GM23338 (cell line): ENCODE measurements around the gene KIF15. TPM values are rescaled to one million over a fixed set of nuclear protein-coding genes. Genes with fewer than 3 reads are reported as not detected.

Source experiments
- CREB1 ChIP-seq: fragments of 250-450 bp; sonication (Bioruptor Pico); IDR thresholded peaks from 2 replicates; pipeline ENCODE4 v1.5.0; 2020; ENCODE audit warnings: low read depth, mild to moderate bottlenecking, moderate library complexity
- EZH2 ChIP-seq: fragments of 200-600 bp; sonication (generic); IDR thresholded peaks from one replicate; pipeline ENCODE4 v1.8.0; 2017; ENCODE audit warnings: antibody characterized with exemption, mild to moderate bottlenecking, low read depth; ENCODE audit not compliant: unreplicated experiment
- EZH2phosphoT487 ChIP-seq: fragments of 200-600 bp; sonication (generic); IDR thresholded peaks from one replicate; pipeline ENCODE4 v1.8.1; 2018; ENCODE audit warnings: antibody characterized with exemption; ENCODE audit not compliant: unreplicated experiment
- JUNB ChIP-seq: IDR thresholded peaks from one replicate; pipeline ENCODE4 v1.6.1; 2016; ENCODE audit warnings: antibody characterized with exemption; ENCODE audit not compliant: unreplicated experiment
- POLR2AphosphoS5 ChIP-seq: IDR thresholded peaks from 2 replicates; pipeline ENCODE4 v1.6.1; 2016; ENCODE audit warnings: antibody characterized with exemption, low read depth
- STAT1 ChIP-seq: IDR thresholded peaks from one replicate; pipeline ENCODE4 v1.6.1; 2016; ENCODE audit warnings: antibody characterized with exemption; ENCODE audit not compliant: unreplicated experiment
- ZNF114 ChIP-seq: fragments of 250-450 bp; sonication (Bioruptor Pico); IDR thresholded peaks from 2 replicates; pipeline ENCODE4 v1.5.0; 2020; ENCODE audit warnings: mild to moderate bottlenecking, moderate library complexity
- ZNF331 ChIP-seq: fragments of 250-450 bp; sonication (Bioruptor Pico); IDR thresholded peaks from 2 replicates; pipeline ENCODE4 v1.5.0; 2020; ENCODE audit warnings: low read depth, mild to moderate bottlenecking, moderate library complexity
- polyA plus RNA-seq: library from polyadenylated mRNA; unstranded; fragments of >200 nt; fragmentation: Nextera tagmentation; extraction: Ambion mirVana; gene quantifications from 2 replicates; pipeline ENCODE4 v1.2.1, GENCODE V29; 2016
- total RNA-seq: library from RNA; depleted of rRNA; stranded (reverse); fragments of >200 nt; shearing (Covaris generic); gene quantifications from 2 replicates; pipeline ENCODE4 v1.2.3, GENCODE V29; 2014
- TF ChIP-seq, protein P1 (sequence below): fragments of 250-450 bp; sonication (Bioruptor Pico); IDR thresholded peaks from 2 replicates; pipeline ENCODE4 v1.5.0; 2020; ENCODE audit warnings: mild to moderate bottlenecking, moderate library complexity
- TF ChIP-seq, protein P2 (sequence below): IDR thresholded peaks from one replicate; pipeline ENCODE4 v1.6.1; 2018; ENCODE audit warnings: antibody characterized with exemption; ENCODE audit not compliant: unreplicated experiment
- TF ChIP-seq, protein P3 (sequence below): IDR thresholded peaks from 2 replicates; pipeline ENCODE4 v1.6.1; 2016; ENCODE audit warnings: antibody characterized with exemption

KIF15 gene
- total and polyA plus RNA-seq, 2 experiments from 2014 or later: 21.2 to 25.8 TPM

DNA sequence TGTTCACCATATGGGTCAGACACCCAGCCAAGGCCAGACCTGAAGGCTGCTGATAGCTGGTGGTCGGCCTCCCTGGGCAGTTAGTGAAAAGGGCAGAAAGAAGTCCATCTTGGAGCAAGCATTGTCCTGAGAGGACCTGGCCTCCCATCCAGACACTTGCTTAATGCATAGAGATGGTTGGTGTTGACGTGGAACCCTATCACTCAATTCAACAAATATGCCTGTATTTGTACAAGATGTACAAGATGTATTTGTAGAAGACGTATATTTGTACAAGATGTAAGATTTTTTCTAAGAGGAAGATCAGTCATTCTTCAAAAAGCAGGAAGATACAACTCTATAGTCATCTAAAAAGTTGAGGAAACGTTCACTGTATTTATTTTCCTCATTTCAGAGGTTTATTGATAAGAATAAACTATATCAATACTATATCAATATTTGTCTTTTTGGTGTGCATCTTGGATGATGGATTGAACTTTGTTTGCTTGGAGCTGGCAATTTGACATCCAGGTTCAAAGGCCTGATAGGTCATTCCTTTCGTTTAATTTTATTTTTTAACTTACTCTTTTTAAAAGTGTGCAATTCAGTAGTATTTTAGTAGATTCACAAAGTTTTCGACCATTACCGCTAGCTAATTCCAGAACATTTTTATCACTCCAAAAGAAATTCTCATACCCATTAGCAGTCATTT, 106.0 kb downstream of the KIF15 start (continued):
- TF ChIP-seq, protein P1, sequence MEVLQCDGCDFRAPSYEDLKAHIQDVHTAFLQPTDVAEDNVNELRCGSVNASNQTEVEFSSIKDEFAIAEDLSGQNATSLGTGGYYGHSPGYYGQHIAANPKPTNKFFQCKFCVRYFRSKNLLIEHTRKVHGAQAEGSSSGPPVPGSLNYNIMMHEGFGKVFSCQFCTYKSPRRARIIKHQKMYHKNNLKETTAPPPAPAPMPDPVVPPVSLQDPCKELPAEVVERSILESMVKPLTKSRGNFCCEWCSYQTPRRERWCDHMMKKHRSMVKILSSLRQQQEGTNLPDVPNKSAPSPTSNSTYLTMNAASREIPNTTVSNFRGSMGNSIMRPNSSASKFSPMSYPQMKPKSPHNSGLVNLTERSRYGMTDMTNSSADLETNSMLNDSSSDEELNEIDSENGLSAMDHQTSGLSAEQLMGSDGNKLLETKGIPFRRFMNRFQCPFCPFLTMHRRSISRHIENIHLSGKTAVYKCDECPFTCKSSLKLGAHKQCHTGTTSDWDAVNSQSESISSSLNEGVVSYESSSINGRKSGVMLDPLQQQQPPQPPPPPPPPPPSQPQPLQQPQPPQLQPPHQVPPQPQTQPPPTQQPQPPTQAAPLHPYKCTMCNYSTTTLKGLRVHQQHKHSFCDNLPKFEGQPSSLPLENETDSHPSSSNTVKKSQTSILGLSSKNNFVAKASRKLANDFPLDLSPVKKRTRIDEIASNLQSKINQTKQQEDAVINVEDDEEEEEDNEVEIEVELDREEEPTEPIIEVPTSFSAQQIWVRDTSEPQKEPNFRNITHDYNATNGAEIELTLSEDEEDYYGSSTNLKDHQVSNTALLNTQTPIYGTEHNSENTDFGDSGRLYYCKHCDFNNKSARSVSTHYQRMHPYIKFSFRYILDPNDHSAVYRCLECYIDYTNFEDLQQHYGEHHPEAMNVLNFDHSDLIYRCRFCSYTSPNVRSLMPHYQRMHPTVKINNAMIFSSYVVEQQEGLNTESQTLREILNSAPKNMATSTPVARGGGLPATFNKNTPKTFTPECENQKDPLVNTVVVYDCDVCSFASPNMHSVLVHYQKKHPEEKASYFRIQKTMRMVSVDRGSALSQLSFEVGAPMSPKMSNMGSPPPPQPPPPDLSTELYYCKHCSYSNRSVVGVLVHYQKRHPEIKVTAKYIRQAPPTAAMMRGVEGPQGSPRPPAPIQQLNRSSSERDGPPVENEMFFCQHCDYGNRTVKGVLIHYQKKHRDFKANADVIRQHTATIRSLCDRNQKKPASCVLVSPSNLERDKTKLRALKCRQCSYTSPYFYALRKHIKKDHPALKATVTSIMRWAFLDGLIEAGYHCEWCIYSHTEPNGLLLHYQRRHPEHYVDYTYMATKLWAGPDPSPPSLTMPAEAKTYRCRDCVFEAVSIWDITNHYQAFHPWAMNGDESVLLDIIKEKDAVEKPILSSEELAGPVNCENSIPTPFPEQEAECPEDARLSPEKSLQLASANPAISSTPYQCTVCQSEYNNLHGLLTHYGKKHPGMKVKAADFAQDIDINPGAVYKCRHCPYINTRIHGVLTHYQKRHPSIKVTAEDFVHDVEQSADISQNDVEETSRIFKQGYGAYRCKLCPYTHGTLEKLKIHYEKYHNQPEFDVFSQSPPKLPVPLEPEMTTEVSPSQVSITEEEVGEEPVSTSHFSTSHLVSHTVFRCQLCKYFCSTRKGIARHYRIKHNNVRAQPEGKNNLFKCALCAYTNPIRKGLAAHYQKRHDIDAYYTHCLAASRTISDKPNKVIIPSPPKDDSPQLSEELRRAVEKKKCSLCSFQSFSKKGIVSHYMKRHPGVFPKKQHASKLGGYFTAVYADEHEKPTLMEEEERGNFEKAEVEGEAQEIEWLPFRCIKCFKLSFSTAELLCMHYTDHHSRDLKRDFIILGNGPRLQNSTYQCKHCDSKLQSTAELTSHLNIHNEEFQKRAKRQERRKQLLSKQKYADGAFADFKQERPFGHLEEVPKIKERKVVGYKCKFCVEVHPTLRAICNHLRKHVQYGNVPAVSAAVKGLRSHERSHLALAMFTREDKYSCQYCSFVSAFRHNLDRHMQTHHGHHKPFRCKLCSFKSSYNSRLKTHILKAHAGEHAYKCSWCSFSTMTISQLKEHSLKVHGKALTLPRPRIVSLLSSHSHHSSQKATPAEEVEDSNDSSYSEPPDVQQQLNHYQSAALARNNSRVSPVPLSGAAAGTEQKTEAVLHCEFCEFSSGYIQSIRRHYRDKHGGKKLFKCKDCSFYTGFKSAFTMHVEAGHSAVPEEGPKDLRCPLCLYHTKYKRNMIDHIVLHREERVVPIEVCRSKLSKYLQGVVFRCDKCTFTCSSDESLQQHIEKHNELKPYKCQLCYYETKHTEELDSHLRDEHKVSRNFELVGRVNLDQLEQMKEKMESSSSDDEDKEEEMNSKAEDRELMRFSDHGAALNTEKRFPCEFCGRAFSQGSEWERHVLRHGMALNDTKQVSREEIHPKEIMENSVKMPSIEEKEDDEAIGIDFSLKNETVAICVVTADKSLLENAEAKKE (CRISPR knock-in tag): no peak
- TF ChIP-seq, protein P2, sequence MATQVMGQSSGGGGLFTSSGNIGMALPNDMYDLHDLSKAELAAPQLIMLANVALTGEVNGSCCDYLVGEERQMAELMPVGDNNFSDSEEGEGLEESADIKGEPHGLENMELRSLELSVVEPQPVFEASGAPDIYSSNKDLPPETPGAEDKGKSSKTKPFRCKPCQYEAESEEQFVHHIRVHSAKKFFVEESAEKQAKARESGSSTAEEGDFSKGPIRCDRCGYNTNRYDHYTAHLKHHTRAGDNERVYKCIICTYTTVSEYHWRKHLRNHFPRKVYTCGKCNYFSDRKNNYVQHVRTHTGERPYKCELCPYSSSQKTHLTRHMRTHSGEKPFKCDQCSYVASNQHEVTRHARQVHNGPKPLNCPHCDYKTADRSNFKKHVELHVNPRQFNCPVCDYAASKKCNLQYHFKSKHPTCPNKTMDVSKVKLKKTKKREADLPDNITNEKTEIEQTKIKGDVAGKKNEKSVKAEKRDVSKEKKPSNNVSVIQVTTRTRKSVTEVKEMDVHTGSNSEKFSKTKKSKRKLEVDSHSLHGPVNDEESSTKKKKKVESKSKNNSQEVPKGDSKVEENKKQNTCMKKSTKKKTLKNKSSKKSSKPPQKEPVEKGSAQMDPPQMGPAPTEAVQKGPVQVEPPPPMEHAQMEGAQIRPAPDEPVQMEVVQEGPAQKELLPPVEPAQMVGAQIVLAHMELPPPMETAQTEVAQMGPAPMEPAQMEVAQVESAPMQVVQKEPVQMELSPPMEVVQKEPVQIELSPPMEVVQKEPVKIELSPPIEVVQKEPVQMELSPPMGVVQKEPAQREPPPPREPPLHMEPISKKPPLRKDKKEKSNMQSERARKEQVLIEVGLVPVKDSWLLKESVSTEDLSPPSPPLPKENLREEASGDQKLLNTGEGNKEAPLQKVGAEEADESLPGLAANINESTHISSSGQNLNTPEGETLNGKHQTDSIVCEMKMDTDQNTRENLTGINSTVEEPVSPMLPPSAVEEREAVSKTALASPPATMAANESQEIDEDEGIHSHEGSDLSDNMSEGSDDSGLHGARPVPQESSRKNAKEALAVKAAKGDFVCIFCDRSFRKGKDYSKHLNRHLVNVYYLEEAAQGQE: no peak
- no peak for TF ChIP-seq EZH2
- TF ChIP-seq POLR2AphosphoS5: no peak
- TF ChIP-seq, protein P3, sequence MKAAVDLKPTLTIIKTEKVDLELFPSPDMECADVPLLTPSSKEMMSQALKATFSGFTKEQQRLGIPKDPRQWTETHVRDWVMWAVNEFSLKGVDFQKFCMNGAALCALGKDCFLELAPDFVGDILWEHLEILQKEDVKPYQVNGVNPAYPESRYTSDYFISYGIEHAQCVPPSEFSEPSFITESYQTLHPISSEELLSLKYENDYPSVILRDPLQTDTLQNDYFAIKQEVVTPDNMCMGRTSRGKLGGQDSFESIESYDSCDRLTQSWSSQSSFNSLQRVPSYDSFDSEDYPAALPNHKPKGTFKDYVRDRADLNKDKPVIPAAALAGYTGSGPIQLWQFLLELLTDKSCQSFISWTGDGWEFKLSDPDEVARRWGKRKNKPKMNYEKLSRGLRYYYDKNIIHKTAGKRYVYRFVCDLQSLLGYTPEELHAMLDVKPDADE: no peak
- no peak for TF ChIP-seq EZH2phosphoT487
- TF ChIP-seq ZNF331 (CRISPR knock-in tag): no peak
- no peak for TF ChIP-seq ZNF114 (CRISPR knock-in tag)
- TF ChIP-seq STAT1: no peak
- TF ChIP-seq CREB1 (CRISPR knock-in tag): no peak
- TF ChIP-seq JUNB: no peak
